ENCODE results near the gene TMEM204.

GRCh38 chr16:1554826-1555445, 21.5 kb downstream of the TMEM204 start:
- TF ChIP-seq CTCF (IDR thresholded peaks at IDR 0.05 in 4 of 5, conservative IDR thresholded peaks at IDR 0.05 in 1 of 5) (no peak), POLR2A (IDR thresholded peaks at IDR 0.05) (no peak)
